ENCODE data around the gene SLC13A2. TPM values are rescaled to one million over a fixed set of nuclear protein-coding genes. Genes with fewer than 3 reads are reported as not detected.

The SLC13A2 gene
- total and polyA plus RNA-seq, 9 of the 15 experiments (the other 6 are each of a cell fraction or from before 2014, with no cell fraction given) = 0.13 TPM; not detected in 8

GRCh38 chr17:28524476-28525424 lies 51.3 kb downstream of the SLC13A2 start (continued):
- TF ChIP-seq, protein P1, sequence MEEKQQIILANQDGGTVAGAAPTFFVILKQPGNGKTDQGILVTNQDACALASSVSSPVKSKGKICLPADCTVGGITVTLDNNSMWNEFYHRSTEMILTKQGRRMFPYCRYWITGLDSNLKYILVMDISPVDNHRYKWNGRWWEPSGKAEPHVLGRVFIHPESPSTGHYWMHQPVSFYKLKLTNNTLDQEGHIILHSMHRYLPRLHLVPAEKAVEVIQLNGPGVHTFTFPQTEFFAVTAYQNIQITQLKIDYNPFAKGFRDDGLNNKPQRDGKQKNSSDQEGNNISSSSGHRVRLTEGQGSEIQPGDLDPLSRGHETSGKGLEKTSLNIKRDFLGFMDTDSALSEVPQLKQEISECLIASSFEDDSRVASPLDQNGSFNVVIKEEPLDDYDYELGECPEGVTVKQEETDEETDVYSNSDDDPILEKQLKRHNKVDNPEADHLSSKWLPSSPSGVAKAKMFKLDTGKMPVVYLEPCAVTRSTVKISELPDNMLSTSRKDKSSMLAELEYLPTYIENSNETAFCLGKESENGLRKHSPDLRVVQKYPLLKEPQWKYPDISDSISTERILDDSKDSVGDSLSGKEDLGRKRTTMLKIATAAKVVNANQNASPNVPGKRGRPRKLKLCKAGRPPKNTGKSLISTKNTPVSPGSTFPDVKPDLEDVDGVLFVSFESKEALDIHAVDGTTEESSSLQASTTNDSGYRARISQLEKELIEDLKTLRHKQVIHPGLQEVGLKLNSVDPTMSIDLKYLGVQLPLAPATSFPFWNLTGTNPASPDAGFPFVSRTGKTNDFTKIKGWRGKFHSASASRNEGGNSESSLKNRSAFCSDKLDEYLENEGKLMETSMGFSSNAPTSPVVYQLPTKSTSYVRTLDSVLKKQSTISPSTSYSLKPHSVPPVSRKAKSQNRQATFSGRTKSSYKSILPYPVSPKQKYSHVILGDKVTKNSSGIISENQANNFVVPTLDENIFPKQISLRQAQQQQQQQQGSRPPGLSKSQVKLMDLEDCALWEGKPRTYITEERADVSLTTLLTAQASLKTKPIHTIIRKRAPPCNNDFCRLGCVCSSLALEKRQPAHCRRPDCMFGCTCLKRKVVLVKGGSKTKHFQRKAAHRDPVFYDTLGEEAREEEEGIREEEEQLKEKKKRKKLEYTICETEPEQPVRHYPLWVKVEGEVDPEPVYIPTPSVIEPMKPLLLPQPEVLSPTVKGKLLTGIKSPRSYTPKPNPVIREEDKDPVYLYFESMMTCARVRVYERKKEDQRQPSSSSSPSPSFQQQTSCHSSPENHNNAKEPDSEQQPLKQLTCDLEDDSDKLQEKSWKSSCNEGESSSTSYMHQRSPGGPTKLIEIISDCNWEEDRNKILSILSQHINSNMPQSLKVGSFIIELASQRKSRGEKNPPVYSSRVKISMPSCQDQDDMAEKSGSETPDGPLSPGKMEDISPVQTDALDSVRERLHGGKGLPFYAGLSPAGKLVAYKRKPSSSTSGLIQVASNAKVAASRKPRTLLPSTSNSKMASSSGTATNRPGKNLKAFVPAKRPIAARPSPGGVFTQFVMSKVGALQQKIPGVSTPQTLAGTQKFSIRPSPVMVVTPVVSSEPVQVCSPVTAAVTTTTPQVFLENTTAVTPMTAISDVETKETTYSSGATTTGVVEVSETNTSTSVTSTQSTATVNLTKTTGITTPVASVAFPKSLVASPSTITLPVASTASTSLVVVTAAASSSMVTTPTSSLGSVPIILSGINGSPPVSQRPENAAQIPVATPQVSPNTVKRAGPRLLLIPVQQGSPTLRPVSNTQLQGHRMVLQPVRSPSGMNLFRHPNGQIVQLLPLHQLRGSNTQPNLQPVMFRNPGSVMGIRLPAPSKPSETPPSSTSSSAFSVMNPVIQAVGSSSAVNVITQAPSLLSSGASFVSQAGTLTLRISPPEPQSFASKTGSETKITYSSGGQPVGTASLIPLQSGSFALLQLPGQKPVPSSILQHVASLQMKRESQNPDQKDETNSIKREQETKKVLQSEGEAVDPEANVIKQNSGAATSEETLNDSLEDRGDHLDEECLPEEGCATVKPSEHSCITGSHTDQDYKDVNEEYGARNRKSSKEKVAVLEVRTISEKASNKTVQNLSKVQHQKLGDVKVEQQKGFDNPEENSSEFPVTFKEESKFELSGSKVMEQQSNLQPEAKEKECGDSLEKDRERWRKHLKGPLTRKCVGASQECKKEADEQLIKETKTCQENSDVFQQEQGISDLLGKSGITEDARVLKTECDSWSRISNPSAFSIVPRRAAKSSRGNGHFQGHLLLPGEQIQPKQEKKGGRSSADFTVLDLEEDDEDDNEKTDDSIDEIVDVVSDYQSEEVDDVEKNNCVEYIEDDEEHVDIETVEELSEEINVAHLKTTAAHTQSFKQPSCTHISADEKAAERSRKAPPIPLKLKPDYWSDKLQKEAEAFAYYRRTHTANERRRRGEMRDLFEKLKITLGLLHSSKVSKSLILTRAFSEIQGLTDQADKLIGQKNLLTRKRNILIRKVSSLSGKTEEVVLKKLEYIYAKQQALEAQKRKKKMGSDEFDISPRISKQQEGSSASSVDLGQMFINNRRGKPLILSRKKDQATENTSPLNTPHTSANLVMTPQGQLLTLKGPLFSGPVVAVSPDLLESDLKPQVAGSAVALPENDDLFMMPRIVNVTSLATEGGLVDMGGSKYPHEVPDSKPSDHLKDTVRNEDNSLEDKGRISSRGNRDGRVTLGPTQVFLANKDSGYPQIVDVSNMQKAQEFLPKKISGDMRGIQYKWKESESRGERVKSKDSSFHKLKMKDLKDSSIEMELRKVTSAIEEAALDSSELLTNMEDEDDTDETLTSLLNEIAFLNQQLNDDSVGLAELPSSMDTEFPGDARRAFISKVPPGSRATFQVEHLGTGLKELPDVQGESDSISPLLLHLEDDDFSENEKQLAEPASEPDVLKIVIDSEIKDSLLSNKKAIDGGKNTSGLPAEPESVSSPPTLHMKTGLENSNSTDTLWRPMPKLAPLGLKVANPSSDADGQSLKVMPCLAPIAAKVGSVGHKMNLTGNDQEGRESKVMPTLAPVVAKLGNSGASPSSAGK (IDR thresholded peaks at IDR 0.05) = no peak
- TF ChIP-seq CSDE1 (IDR thresholded peaks at IDR 0.05) = no peak
- no peak for TF ChIP-seq ZNF780A (CRISPR knock-in tag; IDR thresholded peaks at IDR 0.05)
- peak; percentile 51 for TF ChIP-seq CEBPB (tag; IDR thresholded peaks at IDR 0.05)
- no peak for TF ChIP-seq ZNF584 (CRISPR knock-in tag; IDR thresholded peaks at IDR 0.05; ENCODE audit: low read depth)
- no peak for TF ChIP-seq TFAM (CRISPR knock-in tag; conservative IDR thresholded peaks at IDR 0.05)
